CD14-positive monocyte (primary cell): ENCODE measurements around the gene HOXD12. TPM values are rescaled to one million over a fixed set of nuclear protein-coding genes. Genes with fewer than 3 reads are reported as not detected.
A peak's percentile ranks its signal among the peaks of the same experiment; 100 is the strongest.

Source experiments
- DNase-seq, 3 donors: peaks; one replicate each; pipeline ENCODE4 v3.0.0-alpha.2; 2011 to 2022
- H2AFZ ChIP-seq: 2 replicates; pipeline ENCODE4 v1.6.0; 2012; ENCODE audit warnings: mild to moderate bottlenecking, low read depth, low read length, inconsistent platforms; ENCODE audit not compliant: insufficient read depth, poor library complexity, severe bottlenecking
- H3K27ac ChIP-seq, 2 donors: 1 replicate in 1 of 2; 2 replicates in 1 of 2; pipeline ENCODE4 v1.5.1; 2012 to 2013; ENCODE audit warnings: low read length in 2 of 2, control low read depth in 1 of 2, inconsistent platforms in 1 of 2, low read depth in 1 of 2, mild to moderate bottlenecking in 1 of 2
- H3K27me3 ChIP-seq, 2 donors: one replicate each; pipeline versions ENCODE4 v1.6.0 to v1.6.1; 2011 to 2013; ENCODE audit warnings: low read length in 2 of 2; ENCODE audit not compliant: control insufficient read depth in 2 of 2, insufficient read depth in 2 of 2
- H3K36me3 ChIP-seq, 2 donors: replicated peaks in 1 of 2; 1 replicate in 1 of 2; 2 replicates in 1 of 2; pipeline versions ENCODE4 v1.5.1 to v1.6.1; 2012 to 2013; ENCODE audit warnings: low read length in 2 of 2, control low read depth in 1 of 2, inconsistent platforms in 1 of 2, mild to moderate bottlenecking in 1 of 2; ENCODE audit not compliant: insufficient read depth in 2 of 2, control insufficient read depth in 1 of 2
- H3K4me1 ChIP-seq, 2 donors: 1 replicate in 1 of 2; 2 replicates in 1 of 2; pipeline versions ENCODE4 v1.5.1 to v1.6.1; 2012 to 2013; ENCODE audit warnings: low read length in 2 of 2, control low read depth in 1 of 2, inconsistent platforms in 1 of 2, mild to moderate bottlenecking in 1 of 2, moderate library complexity in 1 of 2; ENCODE audit not compliant: insufficient read depth in 2 of 2, control insufficient read depth in 1 of 2
- H3K4me2 ChIP-seq: replicated peaks from 2 replicates; pipeline ENCODE3; 2012; ENCODE audit warnings: low read length, moderate library complexity, mild to moderate bottlenecking; ENCODE audit not compliant: poor library complexity, severe bottlenecking; ENCODE audit errors: extremely low read depth
- H3K4me3 ChIP-seq, 3 experiments: fragments of 200-600 bp in 1 of 3; sonication (generic) in 1 of 3; replicated peaks in 1 of 3; 1 replicate in 2 of 3; 2 replicates in 1 of 3; pipeline ENCODE4 v1.5.1; 2011 to 2013; ENCODE audit warnings: low read length in 3 of 3, mild to moderate bottlenecking in 3 of 3, control low read depth in 2 of 3, low read depth in 2 of 3, inconsistent platforms in 1 of 3, moderate library complexity in 1 of 3
- H3K79me2 ChIP-seq: 2 replicates; pipeline ENCODE4 v1.6.0; 2012; ENCODE audit warnings: mild to moderate bottlenecking, control low read depth, inconsistent platforms, low read length, moderate library complexity; ENCODE audit not compliant: insufficient read depth
- H3K9ac ChIP-seq: 2 replicates; pipeline ENCODE4 v1.6.0; 2017; ENCODE audit warnings: low read length, mild to moderate bottlenecking; ENCODE audit not compliant: insufficient read depth, poor library complexity, severe bottlenecking
- H3K9me3 ChIP-seq, 2 donors: replicated peaks in 1 of 2; 1 replicate in 1 of 2; 2 replicates in 1 of 2; pipeline versions ENCODE4 v1.5.1 to v1.6.1; 2012 to 2013; ENCODE audit warnings: low read length in 2 of 2, control low read depth in 1 of 2; ENCODE audit not compliant: control insufficient read depth in 1 of 2, insufficient read depth in 1 of 2
- H4K20me1 ChIP-seq: 2 replicates; pipeline ENCODE4 v1.6.0; 2012; ENCODE audit warnings: mild to moderate bottlenecking, low read length, control low read depth, moderate library complexity; ENCODE audit not compliant: insufficient read depth
- H3K27ac Mint-ChIP-seq, 7 donors: one replicate each; pipeline ENCODE4 v1.8.0; 2020; ENCODE audit warnings: mild to moderate bottlenecking in 7 of 7, mixed read lengths in 7 of 7, moderate library complexity in 6 of 7, inconsistent platforms in 2 of 7
- H3K27me3 Mint-ChIP-seq, 3 donors: one replicate each; pipeline ENCODE4 v1.8.0; 2021 to 2022; ENCODE audit warnings: low read depth in 3 of 3, mild to moderate bottlenecking in 3 of 3, mixed read lengths in 3 of 3, moderate library complexity in 3 of 3, inconsistent platforms in 1 of 3
- H3K36me3 Mint-ChIP-seq, 2 donors: one replicate each; pipeline ENCODE4 v1.8.0; 2020; ENCODE audit warnings: mixed read lengths in 2 of 2, inconsistent platforms in 1 of 2, mild to moderate bottlenecking in 1 of 2
- H3K4me1 Mint-ChIP-seq: one replicate; pipeline ENCODE4 v1.8.0; 2020; ENCODE audit warnings: mild to moderate bottlenecking, mixed read lengths
- H3K4me3 Mint-ChIP-seq, 2 donors: one replicate each; pipeline ENCODE4 v1.8.0; 2020; ENCODE audit warnings: mild to moderate bottlenecking in 2 of 2, mixed read lengths in 2 of 2, moderate library complexity in 1 of 2
- H3K9me3 Mint-ChIP-seq, 7 donors: one replicate each; pipeline ENCODE4 v1.8.0; 2020 to 2022; ENCODE audit warnings: mixed read lengths in 7 of 7, mild to moderate bottlenecking in 6 of 7, moderate library complexity in 6 of 7, inconsistent platforms in 2 of 7
- WGBS: methylation state at CpG from one replicate; pipeline ENCODE4 v1.1.5; 2013; ENCODE audit warnings: missing lambda C conversion rate; ENCODE audit not compliant: insufficient coverage; 5-methylcytosine and 5-hydroxymethylcytosine counted together
- intact Hi-C, 2 donors: fragments of 100-400 bp; cut with micrococcal nuclease; formaldehyde crosslinking; loops; one replicate each; pipeline versions ENCODE4 v1.15.0 to v1.15.1; 2023
- polyA plus RNA-seq, 3 donors: library from polyadenylated mRNA; depleted of rRNA in 1 of 3; unstranded in 2 of 3; stranded (reverse) in 1 of 3; fragments of 300-500 nt in 2 of 3; fragments of >200 nt in 1 of 3; fragmentation: Illumina TruSeq in 2 of 3; gene quantifications; 1 replicate in 2 of 3; 2 replicates in 1 of 3; pipeline ENCODE4 v1.2.3, GENCODE V29; 2012 to 2021
- TF ChIP-seq, protein P1 (sequence below): fragments of 200-600 bp; IDR thresholded peaks from one replicate; pipeline ENCODE4 v1.8.0; 2022; ENCODE audit warnings: antibody characterized with exemption, mild to moderate bottlenecking

The HOXD12 gene
- polyA plus RNA-seq, 3 donors: not detected

DNA sequence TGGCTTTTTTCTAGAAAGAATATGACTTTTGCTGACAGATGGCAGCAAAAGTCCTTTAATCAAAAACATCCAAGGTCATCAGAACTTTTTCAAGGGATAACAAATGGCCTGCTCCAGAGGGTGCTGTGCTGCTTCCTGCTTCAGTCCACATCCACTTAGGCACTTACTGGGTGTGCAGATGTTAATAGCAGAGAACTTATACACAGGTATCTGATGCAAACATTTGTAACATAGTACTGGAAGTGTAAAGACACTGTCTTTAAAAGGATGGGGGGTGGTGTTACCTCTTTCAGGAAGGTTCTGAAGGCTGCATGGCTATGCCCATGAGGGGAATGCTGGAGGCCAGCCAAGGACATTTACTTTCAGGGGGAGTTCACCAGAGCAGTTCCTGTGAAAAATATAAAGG, 35.4 kb downstream of the HOXD12 start:
- no peak overlapping the region for H3K4me2 ChIP-seq
- intact Hi-C loops: no loop called here
- peaks cover 3 to 62% of the 10 kb centered on the region in 2 donors for H3K9me3 ChIP-seq
- H2AFZ ChIP-seq: no peak overlapping the region
- no peak for DNase-seq
- peaks cover 0 to 45% (median 28%) of the 10 kb centered on the region in 7 donors for H3K9me3 Mint-ChIP-seq
- no peak overlapping the region for H3K4me3 ChIP-seq
- peaks cover 0 to 19% of the 10 kb centered on the region in 2 donors for H3K36me3 Mint-ChIP-seq
- no peak overlapping the region for H3K9ac ChIP-seq
- H3K27me3 Mint-ChIP-seq: peaks cover 91 to 99% (median 92%) of the 10 kb centered on the region in 3 donors
- H3K79me2 ChIP-seq: no peaks in the 10 kb centered on the region
- H3K36me3 ChIP-seq: no peaks in the 10 kb centered on the region
- TF ChIP-seq, protein P1, sequence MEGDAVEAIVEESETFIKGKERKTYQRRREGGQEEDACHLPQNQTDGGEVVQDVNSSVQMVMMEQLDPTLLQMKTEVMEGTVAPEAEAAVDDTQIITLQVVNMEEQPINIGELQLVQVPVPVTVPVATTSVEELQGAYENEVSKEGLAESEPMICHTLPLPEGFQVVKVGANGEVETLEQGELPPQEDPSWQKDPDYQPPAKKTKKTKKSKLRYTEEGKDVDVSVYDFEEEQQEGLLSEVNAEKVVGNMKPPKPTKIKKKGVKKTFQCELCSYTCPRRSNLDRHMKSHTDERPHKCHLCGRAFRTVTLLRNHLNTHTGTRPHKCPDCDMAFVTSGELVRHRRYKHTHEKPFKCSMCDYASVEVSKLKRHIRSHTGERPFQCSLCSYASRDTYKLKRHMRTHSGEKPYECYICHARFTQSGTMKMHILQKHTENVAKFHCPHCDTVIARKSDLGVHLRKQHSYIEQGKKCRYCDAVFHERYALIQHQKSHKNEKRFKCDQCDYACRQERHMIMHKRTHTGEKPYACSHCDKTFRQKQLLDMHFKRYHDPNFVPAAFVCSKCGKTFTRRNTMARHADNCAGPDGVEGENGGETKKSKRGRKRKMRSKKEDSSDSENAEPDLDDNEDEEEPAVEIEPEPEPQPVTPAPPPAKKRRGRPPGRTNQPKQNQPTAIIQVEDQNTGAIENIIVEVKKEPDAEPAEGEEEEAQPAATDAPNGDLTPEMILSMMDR: no peak
- H3K4me1 Mint-ChIP-seq: peaks cover 37% of the 10 kb centered on the region
- H3K27ac Mint-ChIP-seq: no peak overlapping the region
- H3K27me3 ChIP-seq: peaks cover 95% of the 10 kb centered on the region in 2 donors
- no peaks in the 10 kb centered on the region for H4K20me1 ChIP-seq
- peak overlapping the region in 1 of 2 donors; percentile 88 for H3K4me3 Mint-ChIP-seq
- H3K27ac ChIP-seq: no peak overlapping the region
- H3K4me1 ChIP-seq: peaks cover 16 to 28% of the 10 kb centered on the region in 2 donors

DNA sequence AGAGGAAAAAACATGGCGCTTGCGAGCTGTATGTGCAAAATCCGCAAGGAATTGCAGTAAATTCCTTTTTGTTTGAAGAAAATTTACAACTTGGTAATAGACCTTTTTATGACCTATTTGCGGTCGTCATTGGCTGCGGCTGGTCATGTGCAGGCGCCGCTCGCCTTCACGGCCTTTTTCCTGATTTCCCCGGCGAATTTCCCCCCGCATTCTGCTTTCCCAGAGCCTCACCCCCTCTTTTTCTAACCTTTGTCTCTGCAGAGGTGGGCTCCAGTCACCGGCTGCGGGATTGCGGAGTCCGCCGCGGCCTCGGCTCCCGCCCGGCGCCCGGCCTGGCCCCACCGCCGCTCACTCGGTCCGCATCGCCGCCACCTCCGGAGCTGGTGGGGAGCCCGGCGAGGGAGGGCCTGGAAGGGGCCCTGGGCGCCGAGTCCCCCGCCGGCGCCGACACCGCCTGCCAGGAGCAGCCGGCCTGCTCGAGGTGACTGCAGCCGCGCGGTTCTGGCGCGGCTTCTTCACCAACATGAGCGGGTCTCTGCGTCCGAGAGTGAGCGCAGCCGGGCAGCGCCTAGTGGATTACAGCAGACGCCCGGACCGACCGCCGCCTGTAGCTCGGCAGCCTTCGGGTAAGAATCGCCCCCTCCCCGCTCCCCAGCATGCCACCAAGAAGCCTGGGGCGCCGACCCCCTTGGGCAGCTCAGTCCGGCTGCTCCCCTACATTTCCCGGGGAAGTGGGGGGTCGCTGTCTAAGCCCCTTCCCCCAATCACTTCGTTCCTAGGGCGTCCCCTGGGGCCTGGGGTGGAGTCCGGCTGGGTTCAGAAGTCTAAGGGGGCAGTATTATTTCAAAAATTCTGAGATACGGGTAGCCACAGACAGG, 37.0 kb downstream of the HOXD12 start:
- H4K20me1 ChIP-seq: no peaks in the 10 kb centered on the region
- no peak for DNase-seq
- Mint-ChIP-seq H3K27ac (no peak overlapping the region), H3K9me3 (peaks cover 0 to 39% (median 31%) of the 10 kb centered on the region in 7 donors), H3K4me3 (peak overlapping the region; percentile 55 to 88), H3K36me3 (peaks cover 0 to 10% of the 10 kb centered on the region in 2 donors), H3K27me3 (peaks cover 94 to 100% (median 96%) of the 10 kb centered on the region in 3 donors), H3K4me1 (peaks cover 38% of the 10 kb centered on the region)
- no peak overlapping the region for H3K9ac ChIP-seq
- no peaks in the 10 kb centered on the region for H3K79me2 ChIP-seq
- H3K4me2 ChIP-seq: peak overlapping the region; percentile 30
- peaks cover 99% of the 10 kb centered on the region in 2 donors for H3K27me3 ChIP-seq
- intact Hi-C loops: no loop called here
- TF ChIP-seq, protein P1: no peak
- H2AFZ ChIP-seq: peak overlapping the region; percentile 23
- H3K9me3 ChIP-seq: peaks cover 7 to 58% of the 10 kb centered on the region in 2 donors
- peaks cover 21 to 27% of the 10 kb centered on the region in 2 donors for H3K4me1 ChIP-seq
- 3% methylated on average over 56 of the region's 71 CpGs for WGBS
- H3K27ac ChIP-seq: no peak overlapping the region
- no peaks in the 10 kb centered on the region for H3K36me3 ChIP-seq
- H3K4me3 ChIP-seq: peak overlapping the region in 1 of 3 experiments; percentile 42
